Sigmoid colon (tissue), 7 donors: ENCODE measurements around the gene ACAP2. TPM values are rescaled to one million over a fixed set of nuclear protein-coding genes. Genes with fewer than 3 reads are reported as not detected.

Experiments used
- DNase-seq: peaks from one replicate; pipeline ENCODE4 v3.0.0-alpha.2; 2019
- H3K27ac ChIP-seq, 4 donors: fragments of 200-600 bp; sonication (generic); one replicate each; pipeline ENCODE4 v1.5.1; 2016 to 2019; ENCODE audit warnings: mild to moderate bottlenecking in 1 of 4
- H3K27me3 ChIP-seq, 3 donors: fragments of 200-600 bp; sonication (generic); one replicate each; pipeline ENCODE4 v1.5.1; 2019; ENCODE audit warnings: mild to moderate bottlenecking in 1 of 3
- H3K36me3 ChIP-seq, 4 donors: fragments of 200-600 bp; sonication (generic); one replicate each; pipeline ENCODE4 v1.5.1; 2016 to 2019
- H3K4me1 ChIP-seq, 4 donors: fragments of 200-600 bp; sonication (generic); one replicate each; pipeline ENCODE4 v1.5.1; 2017 to 2019
- H3K4me3 ChIP-seq, 4 donors: fragments of 200-600 bp; sonication (generic); one replicate each; pipeline ENCODE4 v1.5.1; 2017 to 2019; ENCODE audit warnings: mild to moderate bottlenecking in 2 of 4, moderate library complexity in 1 of 4
- H3K9me3 ChIP-seq, 4 donors: fragments of 200-600 bp in 3 of 4; sonication (generic) in 3 of 4; one replicate each; pipeline versions ENCODE4 v1.5.1 to v1.6.1; 2013 to 2019
- EP300 ChIP-seq, 4 donors: sonication (generic); formaldehyde crosslinking; IDR thresholded peaks; one replicate each; pipeline ENCODE4 v1.6.1; 2017; ENCODE audit warnings: antibody characterized with exemption in 4 of 4
- POLR2A ChIP-seq, 2 donors: fragments of 450-650 bp; IDR thresholded peaks; one replicate each; pipeline ENCODE4 v1.6.1; 2016; ENCODE audit warnings: antibody characterized with exemption in 2 of 2, mild to moderate bottlenecking in 2 of 2, moderate library complexity in 2 of 2
- POLR2AphosphoS5 ChIP-seq, 4 donors: sonication (generic); formaldehyde crosslinking; IDR thresholded peaks; one replicate each; pipeline ENCODE4 v1.6.1; 2017; ENCODE audit warnings: antibody characterized with exemption in 4 of 4
- WGBS, 2 donors: extraction: QIAGEN DNeasy Blood & Tissue Kit; methylation state at CpG; one replicate each; pipeline ENCODE4 v1.1.7; 2013; 5-methylcytosine and 5-hydroxymethylcytosine counted together
- intact Hi-C: fragments of 100-400 bp; cut with DNase I; formaldehyde crosslinking; loops from one replicate; pipeline ENCODE4 v1.15.1; 2023
- polyA plus RNA-seq, 3 donors: library from polyadenylated mRNA; stranded (reverse); fragments of 200-250 nt; gene quantifications; one replicate each; pipeline ENCODE4 v1.2.3, GENCODE V29; 2013
- total RNA-seq, 4 donors: library from RNA; depleted of rRNA; stranded (reverse); fragments of >200 nt; gene quantifications; one replicate each; pipeline ENCODE4 v1.1.0, GENCODE V29; 2016
- TF ChIP-seq, protein P1 (sequence below), 4 experiments: fragments of 450-650 bp in 3 of 4; fragments of 200-600 bp in 1 of 4; IDR thresholded peaks; one replicate each; pipeline ENCODE4 v1.5.1; 2016 to 2019; ENCODE audit warnings: antibody characterized with exemption in 4 of 4, mild to moderate bottlenecking in 3 of 4, moderate library complexity in 2 of 4
- donor health status: healthy with polysubstance abuse.
- donor health status: Bipolar disorder and iron deficiency.
- donor health status: healthy.

ACAP2 gene
- total and polyA plus RNA-seq, 7 donors = 12.0 to 57.1 (median 28.0) TPM

DNA sequence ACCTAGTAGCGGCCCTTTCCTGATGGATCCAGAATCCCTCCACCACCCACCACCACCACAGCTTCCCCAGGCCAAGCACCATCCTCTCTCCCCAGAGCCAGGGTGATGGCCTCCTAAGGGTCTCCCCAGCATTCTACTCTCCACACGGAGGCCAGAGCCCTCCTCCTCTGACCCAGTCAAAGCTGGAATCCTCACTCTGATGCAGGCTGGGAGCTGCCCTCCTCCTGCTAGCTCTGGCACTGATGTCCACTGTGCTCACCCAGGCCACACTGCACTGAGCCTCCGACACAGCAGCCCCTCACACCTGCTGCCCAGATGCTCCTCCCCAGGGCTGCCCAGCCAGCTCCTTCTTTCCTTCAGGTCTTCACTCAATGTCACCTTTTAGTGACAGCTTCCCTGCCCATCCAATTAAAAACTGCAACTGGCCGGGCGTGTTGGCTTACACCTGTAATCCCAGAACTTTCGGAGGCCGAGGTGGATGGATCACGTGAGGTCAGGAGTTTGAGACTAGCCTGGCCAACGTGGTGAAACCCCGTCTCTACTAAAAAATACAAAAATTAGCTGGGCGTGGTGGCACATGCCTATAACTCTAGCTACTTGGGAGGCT, 192.9 kb downstream of the ACAP2 start:
- peak; percentile 62 for DNase-seq

DNA sequence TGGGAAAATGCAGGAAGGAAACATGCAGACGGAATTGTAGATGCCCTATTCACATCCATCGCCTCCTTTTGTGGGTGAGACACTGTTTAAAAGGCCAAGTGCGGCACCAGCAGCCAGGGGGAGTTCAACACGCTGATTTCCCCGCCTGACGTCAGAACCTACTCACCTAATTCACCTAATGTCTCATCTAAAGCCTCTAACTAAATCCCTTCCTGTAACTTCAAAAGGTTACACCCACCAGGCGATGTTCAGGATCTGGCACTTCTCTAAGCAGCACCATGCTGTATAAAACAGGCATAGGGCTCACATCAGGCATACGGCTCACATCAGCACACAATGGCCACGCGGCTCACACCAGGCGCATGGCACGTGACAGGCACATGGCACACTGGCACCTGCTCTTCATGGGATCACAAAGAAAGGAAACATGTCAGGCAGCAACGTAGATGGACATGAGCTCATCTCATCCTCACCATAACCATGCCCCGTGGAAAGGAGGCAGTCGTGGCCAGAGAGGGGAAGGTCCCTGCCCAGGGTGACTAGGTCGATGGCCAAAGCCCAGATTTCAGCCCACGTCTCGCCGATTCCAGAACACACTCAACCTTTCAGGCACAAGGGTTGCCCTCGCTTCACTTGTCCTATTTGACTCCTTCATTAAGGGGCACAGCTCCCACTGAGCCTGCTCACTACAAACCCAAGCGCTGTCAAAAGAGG, 193.6 kb downstream of the ACAP2 start:
- no peak for TF ChIP-seq POLR2A (IDR thresholded peaks at IDR 0.05)
- no peak for TF ChIP-seq EP300 (IDR thresholded peaks at IDR 0.05)
- TF ChIP-seq, protein P1, sequence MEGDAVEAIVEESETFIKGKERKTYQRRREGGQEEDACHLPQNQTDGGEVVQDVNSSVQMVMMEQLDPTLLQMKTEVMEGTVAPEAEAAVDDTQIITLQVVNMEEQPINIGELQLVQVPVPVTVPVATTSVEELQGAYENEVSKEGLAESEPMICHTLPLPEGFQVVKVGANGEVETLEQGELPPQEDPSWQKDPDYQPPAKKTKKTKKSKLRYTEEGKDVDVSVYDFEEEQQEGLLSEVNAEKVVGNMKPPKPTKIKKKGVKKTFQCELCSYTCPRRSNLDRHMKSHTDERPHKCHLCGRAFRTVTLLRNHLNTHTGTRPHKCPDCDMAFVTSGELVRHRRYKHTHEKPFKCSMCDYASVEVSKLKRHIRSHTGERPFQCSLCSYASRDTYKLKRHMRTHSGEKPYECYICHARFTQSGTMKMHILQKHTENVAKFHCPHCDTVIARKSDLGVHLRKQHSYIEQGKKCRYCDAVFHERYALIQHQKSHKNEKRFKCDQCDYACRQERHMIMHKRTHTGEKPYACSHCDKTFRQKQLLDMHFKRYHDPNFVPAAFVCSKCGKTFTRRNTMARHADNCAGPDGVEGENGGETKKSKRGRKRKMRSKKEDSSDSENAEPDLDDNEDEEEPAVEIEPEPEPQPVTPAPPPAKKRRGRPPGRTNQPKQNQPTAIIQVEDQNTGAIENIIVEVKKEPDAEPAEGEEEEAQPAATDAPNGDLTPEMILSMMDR (IDR thresholded peaks at IDR 0.05) = no peak
- no peak for TF ChIP-seq POLR2AphosphoS5 (IDR thresholded peaks at IDR 0.05)
- H3K4me3 ChIP-seq = no peak overlapping the region
- intact Hi-C loops = no loop called here
- no peaks in the 10 kb centered on the region for H3K9me3 ChIP-seq
- DNase-seq = no peak
- WGBS, 2 donors = 95% methylated on average over 21 of the region's 21 CpGs
- peak overlapping the region in 1 of 4 donors; percentile 87 for H3K27ac ChIP-seq
- peaks cover 0 to 44% (median 33%) of the 10 kb centered on the region in 4 donors for H3K4me1 ChIP-seq
- H3K27me3 ChIP-seq = no peaks in the 10 kb centered on the region
- no peaks in the 10 kb centered on the region for H3K36me3 ChIP-seq

More for the DNA sequence above, 192.9 kb downstream of the ACAP2 start:
- Histone ChIP-seq H3K4me3 (no peak overlapping the region), H3K27me3 (no peaks in the 10 kb centered on the region), H3K4me1 (peaks cover 0 to 44% (median 33%) of the 10 kb centered on the region in 4 donors), H3K36me3 (no peaks in the 10 kb centered on the region), H3K9me3 (no peaks in the 10 kb centered on the region), H3K27ac (peak overlapping the region in 3 of 4 donors; percentile 54 to 97 (median 87))
- intact Hi-C loops = loop anchor here (5.0 kb wide), 1 partner anchor 53 kb away; no protein-coding TSS in a partner anchor
- TF ChIP-seq EP300 (IDR thresholded peaks at IDR 0.05) = no peak
- no peak for TF ChIP-seq POLR2A (IDR thresholded peaks at IDR 0.05)
- TF ChIP-seq, protein P1 (IDR thresholded peaks at IDR 0.05) = no peak
- TF ChIP-seq POLR2AphosphoS5 (IDR thresholded peaks at IDR 0.05) = no peak
- WGBS, 2 donors = 84 to 93% methylated on average over 11 of the region's 11 CpGs

DNA sequence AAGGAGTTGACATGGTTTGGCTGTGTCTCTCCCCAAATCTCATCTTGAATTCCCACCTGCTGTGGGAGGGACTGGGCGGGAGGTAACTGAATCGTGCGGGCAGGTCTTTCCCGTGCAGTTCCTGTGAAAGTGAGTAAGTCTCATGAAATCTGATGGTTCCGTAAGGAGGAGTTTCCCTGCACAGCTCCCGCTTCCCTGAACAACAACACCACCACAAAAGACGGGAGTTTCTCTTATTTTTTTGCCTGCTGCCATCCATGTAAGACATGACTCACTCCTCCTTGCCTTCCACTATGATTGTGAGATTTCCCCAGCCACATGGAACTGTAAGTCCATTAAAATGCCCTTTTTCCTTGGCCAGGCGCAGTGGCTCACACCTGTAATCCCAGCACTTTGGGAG, 194.5 kb downstream of the ACAP2 start:
- no peak for DNase-seq
- H3K36me3 ChIP-seq = no peaks in the 10 kb centered on the region
- TF ChIP-seq POLR2AphosphoS5 (IDR thresholded peaks at IDR 0.05) = no peak
- no peak for TF ChIP-seq POLR2A (IDR thresholded peaks at IDR 0.05)
- TF ChIP-seq EP300 (IDR thresholded peaks at IDR 0.05) = no peak
- TF ChIP-seq, protein P1 (IDR thresholded peaks at IDR 0.05) = no peak
- 96 to 97% methylated on average over 8 of the region's 8 CpGs for whole genome bisulfite sequencing, 2 donors
- peaks cover 0 to 36% (median 28%) of the 10 kb centered on the region in 4 donors for H3K4me1 ChIP-seq
- no peaks in the 10 kb centered on the region for H3K27me3 ChIP-seq
- intact Hi-C loops = no loop called here
- no peaks in the 10 kb centered on the region for H3K9me3 ChIP-seq
- H3K27ac ChIP-seq = no peak overlapping the region
- H3K4me3 ChIP-seq = no peak overlapping the region

DNA sequence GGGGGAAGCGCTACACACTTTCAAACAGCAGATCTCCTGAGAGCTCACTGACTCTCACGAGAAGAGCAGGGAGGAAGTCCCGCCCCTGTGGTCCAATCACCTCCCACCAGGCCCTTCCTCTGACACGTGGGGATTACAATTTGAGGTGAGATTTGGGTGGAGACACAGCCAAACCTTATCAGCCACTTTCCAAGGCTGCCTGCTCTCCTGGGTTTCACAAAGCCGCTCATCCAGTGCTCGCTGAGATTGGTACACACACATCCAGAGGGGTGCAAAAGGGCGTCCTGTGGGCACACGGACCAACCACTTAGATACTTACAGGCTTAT, 195.0 kb downstream of the ACAP2 start:
- TF ChIP-seq POLR2A (IDR thresholded peaks at IDR 0.05) = no peak
- TF ChIP-seq EP300 (IDR thresholded peaks at IDR 0.05) = no peak
- TF ChIP-seq, protein P1 (IDR thresholded peaks at IDR 0.05) = no peak
- no peak for TF ChIP-seq POLR2AphosphoS5 (IDR thresholded peaks at IDR 0.05)
- Histone ChIP-seq H3K27ac (no peak overlapping the region), H3K9me3 (no peaks in the 10 kb centered on the region), H3K4me3 (no peak overlapping the region), H3K36me3 (no peaks in the 10 kb centered on the region), H3K4me1 (peaks cover 0 to 31% (median 24%) of the 10 kb centered on the region in 4 donors), H3K27me3 (no peaks in the 10 kb centered on the region)
- intact Hi-C loops = no loop called here
- 82 to 87% methylated on average over 8 of the region's 8 CpGs for WGBS, 2 donors
- DNase-seq = no peak
